GM12892 (cell line): ENCODE data around the gene ALK.
"Not testable (repeated sequence)": the region's sequence is repeated elsewhere in the genome, so short reads cannot be mapped to it uniquely, and the experiment has no call there.

Experiments used
- DNase-seq: peaks from one replicate; pipeline ENCODE4 v3.0.0; 2011; ENCODE audit not compliant: insufficient read length
- FAIRE-seq: peaks from 2 replicates; lab custom pipeline; 2011; peaks lifted over from hg19 to GRCh38; lab: Jason Lieb, UNC
- POLR2A ChIP-seq: IDR thresholded peaks from 2 replicates; pipeline ENCODE4 v1.6.1; 2011; ENCODE audit warnings: low read depth, low read length, control low read depth
- POLR2AphosphoS5 ChIP-seq: IDR thresholded peaks from 2 replicates; pipeline ENCODE4 v1.6.1; 2011; ENCODE audit warnings: low read depth, low read length, control low read depth
- TAF1 ChIP-seq: IDR thresholded peaks from 2 replicates; pipeline ENCODE4 v1.6.1; 2011; ENCODE audit warnings: low read depth, mild to moderate bottlenecking, control low read depth, low read length, borderline replicate concordance

ALK gene

GRCh38 chr2:29834036-29834540, 87.3 kb downstream of the ALK start:
- no peak for FAIRE-seq
- TF ChIP-seq POLR2A: no peak
- no peak for TF ChIP-seq POLR2AphosphoS5
- TF ChIP-seq TAF1: no peak
- DNase-seq: no peak

- FAIRE-seq (no peak), DNase-seq (no peak)
- no peak for TF ChIP-seq POLR2A
- no peak for TF ChIP-seq POLR2AphosphoS5
- TF ChIP-seq TAF1: no peak
These were observed 89.8 kb downstream of the ALK start for GRCh38 chr2:29831560-29831959.

GRCh38 chr2:29829841-29830240, 91.5 kb downstream of the ALK start:
- no peak for TF ChIP-seq POLR2AphosphoS5
- TF ChIP-seq POLR2A: no peak
- TF ChIP-seq TAF1: no peak

GRCh38 chr2:29824145-29824544, 97.2 kb downstream of the ALK start:
- FAIRE-seq, DNase-seq: not testable (repeated sequence)

More at GRCh38 chr2:29829841-29830240, 91.5 kb downstream of the ALK start:
- DNase-seq (no peak), FAIRE-seq (no peak)

- FAIRE-seq: no peak
- DNase-seq: no peak
- no peak for TF ChIP-seq TAF1
These were observed 99.8 kb downstream of the ALK start for GRCh38 chr2:29821591-29821990.

GRCh38 chr2:29819570-29819969, 101.8 kb downstream of the ALK start:
- DNase-seq (no peak), FAIRE-seq (no peak)
- TF ChIP-seq POLR2A (no peak), TAF1 (no peak), POLR2AphosphoS5 (no peak)

GRCh38 chr2:29817801-29818680, 103.3 kb downstream of the ALK start:
- no peak for DNase-seq
- TF ChIP-seq POLR2A: no peak
- TF ChIP-seq TAF1: no peak
- no peak for TF ChIP-seq POLR2AphosphoS5
- no peak for FAIRE-seq

- FAIRE-seq (no peak), DNase-seq (no peak)
- TF ChIP-seq TAF1 (no peak), POLR2AphosphoS5 (no peak), POLR2A (no peak)
These were observed 104.1 kb downstream of the ALK start for GRCh38 chr2:29817299-29817698.

- FAIRE-seq: no peak
- no peak for TF ChIP-seq TAF1
- no peak for TF ChIP-seq POLR2A
- no peak for TF ChIP-seq POLR2AphosphoS5
These were observed 104.7 kb downstream of the ALK start for GRCh38 chr2:29816651-29817050.

GRCh38 chr2:29811378-29811777, 110.0 kb downstream of the ALK start:
- TF ChIP-seq POLR2AphosphoS5: no peak
- no peak for TF ChIP-seq TAF1
- TF ChIP-seq POLR2A: no peak
- DNase-seq (no peak), FAIRE-seq (no peak)

More at GRCh38 chr2:29816651-29817050, 104.7 kb downstream of the ALK start:
- DNase-seq: no peak

- FAIRE-seq (no peak), DNase-seq (no peak)
- TF ChIP-seq TAF1 (no peak), POLR2AphosphoS5 (no peak)
These were observed 110.4 kb downstream of the ALK start for GRCh38 chr2:29810956-29811355.

GRCh38 chr2:29808321-29808720, 113.1 kb downstream of the ALK start:
- FAIRE-seq (no peak), DNase-seq (no peak)
- TF ChIP-seq TAF1 (no peak), POLR2A (no peak), POLR2AphosphoS5 (no peak)
